ENCODE results near the gene ATP10D. TPM values are rescaled to one million over a fixed set of nuclear protein-coding genes. Genes with fewer than 3 reads are reported as not detected.

Gene ATP10D
- total and polyA plus RNA-seq, 2 donors (not counting 3 experiments of a cell fraction or from before 2014, with no cell fraction given), result 34.1 to 40.2 TPM

DNA sequence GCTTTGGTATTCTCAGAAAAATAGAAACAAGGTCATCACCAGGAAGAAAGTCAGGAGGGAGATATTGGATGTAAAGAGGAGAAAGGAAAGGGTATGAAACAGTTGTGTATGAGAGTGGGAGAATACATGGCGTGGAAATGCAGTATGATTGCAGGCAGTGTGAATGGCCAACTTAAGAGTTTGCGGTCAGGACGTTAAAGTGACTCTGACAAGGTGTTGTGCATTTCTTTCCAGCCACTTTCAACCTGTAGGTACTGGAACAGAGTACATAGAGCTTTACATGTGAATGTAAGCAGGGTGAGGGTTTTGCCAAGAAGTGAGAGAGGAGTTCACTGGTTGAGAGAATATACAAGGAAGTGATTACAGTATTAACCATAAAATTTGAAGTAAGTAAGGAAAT, 15.7 kb downstream of the ATP10D start:
- Histone ChIP-seq H3K4me1 (ENCODE audit: control insufficient read depth, extremely low read depth, insufficient read depth, low read length) (peaks cover 2% of the 10 kb centered on the region), H3K9ac (replicated peaks; ENCODE audit: extremely low read depth, insufficient read depth, low read length) (no peak overlapping the region), H3K27me3 (ENCODE audit: control insufficient read depth in 2 of 2, insufficient read depth in 2 of 2, low read length in 2 of 2) (no peaks in the 10 kb centered on the region), H3K36me3 (ENCODE audit: control insufficient read depth in 2 of 2, extremely low read depth in 1 of 2, insufficient read depth in 2 of 2, low read length in 2 of 2) (no peaks in the 10 kb centered on the region), H3K9me1 (replicated peaks; ENCODE audit: control insufficient read depth, extremely low read depth, insufficient read depth, low read length) (no peaks in the 10 kb centered on the region), H3K79me2 (ENCODE audit: control insufficient read depth, insufficient read depth, low read length) (no peaks in the 10 kb centered on the region), H4K20me1 (replicated peaks; ENCODE audit: control insufficient read depth, extremely low read depth, insufficient read depth, low read length) (no peaks in the 10 kb centered on the region), H3K9me3 (replicated peaks; ENCODE audit: control insufficient read depth, insufficient read depth, low read length) (no peaks in the 10 kb centered on the region), H3K4me3 (replicated peaks in 1 of 3; ENCODE audit: insufficient read depth in 1 of 3, low read depth in 1 of 3, low read length in 3 of 3) (no peak overlapping the region), H3K4me2 (ENCODE audit: insufficient read depth, low read length) (no peak overlapping the region), H3K27ac (ENCODE audit: insufficient read depth, low read depth, low read length) (no peak overlapping the region), H2AFZ (ENCODE audit: low read depth, low read length) (no peak overlapping the region)
- CTCF ChIA-PET, result interaction anchor here (1.0 to 3.1 kb wide), 3 partner anchors 9 to 55 kb away, joined by 3 to 18 read pairs (median 3); no protein-coding TSS in a partner anchor
- dilution Hi-C loops (cut with MboI; ENCODE audit: extremely low pct_ligation_motif_present, low sequenced_read_pairs), result no loop called here
- BruUV-seq (replicated peaks), result no TSS peak
- POLR2A ChIA-PET, result no interaction called here
- FAIRE-seq (no peak), DNase-seq (ENCODE audit: low read depth, low spot score) (no peak)
- TF ChIP-seq, protein P1, sequence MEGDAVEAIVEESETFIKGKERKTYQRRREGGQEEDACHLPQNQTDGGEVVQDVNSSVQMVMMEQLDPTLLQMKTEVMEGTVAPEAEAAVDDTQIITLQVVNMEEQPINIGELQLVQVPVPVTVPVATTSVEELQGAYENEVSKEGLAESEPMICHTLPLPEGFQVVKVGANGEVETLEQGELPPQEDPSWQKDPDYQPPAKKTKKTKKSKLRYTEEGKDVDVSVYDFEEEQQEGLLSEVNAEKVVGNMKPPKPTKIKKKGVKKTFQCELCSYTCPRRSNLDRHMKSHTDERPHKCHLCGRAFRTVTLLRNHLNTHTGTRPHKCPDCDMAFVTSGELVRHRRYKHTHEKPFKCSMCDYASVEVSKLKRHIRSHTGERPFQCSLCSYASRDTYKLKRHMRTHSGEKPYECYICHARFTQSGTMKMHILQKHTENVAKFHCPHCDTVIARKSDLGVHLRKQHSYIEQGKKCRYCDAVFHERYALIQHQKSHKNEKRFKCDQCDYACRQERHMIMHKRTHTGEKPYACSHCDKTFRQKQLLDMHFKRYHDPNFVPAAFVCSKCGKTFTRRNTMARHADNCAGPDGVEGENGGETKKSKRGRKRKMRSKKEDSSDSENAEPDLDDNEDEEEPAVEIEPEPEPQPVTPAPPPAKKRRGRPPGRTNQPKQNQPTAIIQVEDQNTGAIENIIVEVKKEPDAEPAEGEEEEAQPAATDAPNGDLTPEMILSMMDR (IDR thresholded peaks at IDR 0.05; ENCODE audit: extremely low read depth in 1 of 2, insufficient read depth in 1 of 2, low read depth in 1 of 2, low read length in 2 of 2), result no peak
- TF ChIP-seq JUN (IDR thresholded peaks at IDR 0.05; ENCODE audit: borderline replicate concordance, insufficient read depth, insufficient read length, low read depth) (no peak), GATA2 (IDR thresholded peaks at IDR 0.05; ENCODE audit: insufficient read depth, insufficient read length, low read depth, low read length) (no peak), FOS (IDR thresholded peaks at IDR 0.05; ENCODE audit: borderline replicate concordance, insufficient read depth, low read length) (no peak), EZH2 (IDR thresholded peaks at IDR 0.05; ENCODE audit: borderline replicate concordance, low read depth, low read length, severe bottlenecking) (no peak), POLR2AphosphoS5 (IDR thresholded peaks at IDR 0.05; ENCODE audit: insufficient read depth, low read depth, low read length) (no peak), POLR2A (IDR thresholded peaks at IDR 0.05; ENCODE audit: low read depth, low read length) (no peak), MYC (IDR thresholded peaks at IDR 0.05; ENCODE audit: low read depth, low read length) (no peak)
- TF ChIP-seq, protein P2, sequence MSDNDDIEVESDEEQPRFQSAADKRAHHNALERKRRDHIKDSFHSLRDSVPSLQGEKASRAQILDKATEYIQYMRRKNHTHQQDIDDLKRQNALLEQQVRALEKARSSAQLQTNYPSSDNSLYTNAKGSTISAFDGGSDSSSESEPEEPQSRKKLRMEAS (IDR thresholded peaks at IDR 0.05; ENCODE audit: insufficient read depth, insufficient read length), result no peak
- intact Hi-C loops (cut with micrococcal nuclease), result no loop called here
